Activated CD4-positive, alpha-beta T cell treated with anti-CD3 and anti-CD28 coated beads for 24 hours (primary cell): ENCODE measurements around the gene ADAD2.

ENCODE experiments used
- DNase-seq, 2 donors: peaks; one replicate each; pipeline ENCODE4 v3.0.0-alpha.2; 2020; ENCODE audit warnings: low read depth in 2 of 2

ADAD2 gene

DNA sequence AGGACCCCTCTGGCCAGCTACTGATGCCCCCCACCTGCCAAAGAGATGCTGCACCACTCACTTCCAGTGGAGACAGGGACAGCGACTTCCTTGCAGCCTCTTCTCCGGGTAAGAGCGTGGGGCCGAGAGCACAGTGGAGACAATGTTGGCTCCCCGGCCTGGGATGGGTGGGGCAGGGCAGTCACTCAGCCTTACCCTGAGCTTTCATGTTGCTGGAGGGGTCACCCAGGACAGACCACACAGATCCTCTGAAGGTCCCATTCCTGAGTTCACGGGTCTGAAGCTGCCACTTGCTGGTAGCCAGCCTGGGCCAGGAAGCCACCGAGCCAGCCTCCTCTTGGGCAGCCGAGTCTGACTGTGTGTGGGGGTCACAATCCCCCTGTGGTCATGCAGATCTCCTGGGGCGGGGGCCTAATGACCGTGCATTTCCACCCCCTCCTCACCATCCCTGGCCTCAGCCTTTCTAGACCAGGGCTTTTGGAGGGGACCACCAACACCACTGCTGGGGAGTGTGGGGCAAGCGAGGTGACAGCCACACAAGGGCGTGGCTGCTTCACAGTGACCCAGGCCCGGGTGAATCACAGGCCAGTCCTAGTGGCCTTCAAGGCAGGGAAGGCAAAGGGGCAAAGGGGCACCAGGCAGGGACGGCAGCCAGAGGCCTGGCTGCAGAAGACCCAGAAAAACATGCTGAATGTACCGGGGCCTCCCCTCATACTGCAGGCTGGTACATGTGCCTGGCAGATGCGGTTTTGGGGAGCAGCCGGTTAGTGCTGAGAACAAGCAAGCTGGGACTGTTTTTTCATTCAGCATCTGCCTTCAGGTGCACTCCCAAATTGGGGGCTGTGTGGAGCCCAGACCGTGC lies 14.5 kb upstream of the ADAD2 start:
- DNase-seq = no peak

- DNase-seq = no peak
Measured at GRCh38 chr16:84177741-84178073, 13.2 kb upstream of the ADAD2 start.

DNA sequence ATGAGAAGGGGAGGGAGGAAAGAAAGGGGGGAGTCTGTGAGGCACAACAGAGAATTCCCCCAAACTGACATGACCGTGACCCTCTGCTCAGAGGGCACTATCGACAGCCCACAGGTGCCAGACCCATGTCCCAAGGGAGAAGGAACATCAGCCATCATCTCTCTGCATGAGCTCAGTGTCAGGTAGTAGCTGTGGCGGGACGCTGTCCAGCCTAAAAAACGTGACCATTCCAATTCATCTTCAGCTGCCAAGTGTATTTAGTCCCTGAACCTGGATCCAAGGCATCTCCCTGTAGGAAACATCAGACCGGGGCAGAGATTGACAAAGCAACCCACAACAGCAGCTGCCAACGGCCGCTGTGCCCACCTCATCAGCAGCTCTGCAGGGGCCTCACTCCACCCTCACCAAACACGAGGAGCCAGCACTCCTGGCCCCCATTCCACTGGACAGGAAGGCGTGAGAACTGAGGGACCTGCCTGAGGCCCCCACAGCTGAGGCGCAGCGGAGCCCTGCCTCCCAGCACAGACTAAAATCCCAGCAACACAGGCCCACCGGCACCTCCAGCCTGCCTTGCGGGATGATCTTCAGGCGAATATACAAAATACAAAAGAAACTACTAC lies 12.7 kb upstream of the ADAD2 start:
- DNase-seq = no peak

DNA sequence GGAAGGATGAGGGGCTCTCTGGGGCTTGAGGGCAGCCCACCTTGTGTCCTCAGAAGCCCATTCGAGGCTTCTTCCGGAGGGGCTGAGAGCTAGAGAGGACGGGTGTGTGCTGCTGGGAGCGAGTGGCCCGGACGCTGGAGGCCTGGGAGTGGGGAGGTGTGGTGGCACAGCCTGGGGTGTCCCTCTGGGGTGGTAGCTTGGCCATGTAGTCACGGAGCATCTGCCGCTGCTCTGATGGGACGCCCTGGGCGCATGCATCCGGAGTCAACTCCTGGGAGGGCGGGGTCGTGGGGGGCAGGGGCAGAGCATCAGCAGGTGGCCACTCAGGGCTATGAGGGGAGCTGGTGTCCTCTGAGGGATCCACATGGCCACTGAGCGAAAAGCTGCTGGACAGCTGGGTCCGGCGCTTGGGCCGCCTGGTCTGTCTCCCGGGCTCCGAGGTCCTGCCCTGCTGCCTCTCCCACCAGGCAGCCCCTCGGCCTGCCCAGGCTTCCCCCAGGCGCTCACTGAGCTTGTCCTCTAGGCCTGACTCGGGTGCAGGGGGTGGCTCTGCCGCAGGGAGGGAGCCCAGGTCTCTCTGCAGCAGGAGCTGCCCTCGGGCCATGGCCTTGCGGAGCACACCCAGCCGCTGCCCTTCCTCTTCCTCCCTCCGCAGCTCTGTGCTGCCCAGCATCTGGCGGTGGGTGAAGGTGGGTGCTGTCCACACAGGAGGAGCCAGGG lies 11.9 kb upstream of the ADAD2 start:
- no peak for DNase-seq

GRCh38 chr16:84179612-84180320 lies 11.2 kb upstream of the ADAD2 start:
- no peak for DNase-seq

DNA sequence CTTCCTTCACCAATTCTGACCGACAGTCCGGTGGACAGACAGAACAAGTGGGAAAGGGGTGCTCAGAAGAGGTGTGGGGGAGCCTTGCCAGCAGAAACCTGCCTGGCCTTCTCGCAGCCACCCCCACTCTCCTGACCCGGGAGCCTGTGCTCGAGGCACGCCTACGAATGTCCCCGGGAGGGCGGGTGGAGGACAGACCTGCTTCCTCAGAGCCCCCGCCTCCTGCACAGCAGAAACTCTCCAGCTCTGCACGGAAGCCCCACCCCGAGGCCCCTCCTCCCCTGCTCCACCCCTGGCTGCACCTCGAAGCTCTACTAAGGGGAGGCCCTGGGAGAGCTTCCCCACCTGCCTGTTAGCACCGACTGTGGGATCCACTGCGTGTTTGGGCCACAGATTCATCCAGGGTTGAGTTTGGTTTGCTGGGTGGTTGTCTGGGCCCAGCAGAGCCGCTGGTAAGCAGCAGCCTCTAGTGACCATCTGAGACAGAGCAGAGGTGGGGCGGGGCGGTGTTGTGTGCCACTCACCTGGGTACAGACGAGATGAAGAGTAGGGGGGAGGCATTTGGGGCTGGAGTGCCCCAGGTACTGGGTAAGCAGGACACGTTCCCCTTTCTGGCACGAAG lies 10.3 kb upstream of the ADAD2 start:
- no peak for DNase-seq

DNA sequence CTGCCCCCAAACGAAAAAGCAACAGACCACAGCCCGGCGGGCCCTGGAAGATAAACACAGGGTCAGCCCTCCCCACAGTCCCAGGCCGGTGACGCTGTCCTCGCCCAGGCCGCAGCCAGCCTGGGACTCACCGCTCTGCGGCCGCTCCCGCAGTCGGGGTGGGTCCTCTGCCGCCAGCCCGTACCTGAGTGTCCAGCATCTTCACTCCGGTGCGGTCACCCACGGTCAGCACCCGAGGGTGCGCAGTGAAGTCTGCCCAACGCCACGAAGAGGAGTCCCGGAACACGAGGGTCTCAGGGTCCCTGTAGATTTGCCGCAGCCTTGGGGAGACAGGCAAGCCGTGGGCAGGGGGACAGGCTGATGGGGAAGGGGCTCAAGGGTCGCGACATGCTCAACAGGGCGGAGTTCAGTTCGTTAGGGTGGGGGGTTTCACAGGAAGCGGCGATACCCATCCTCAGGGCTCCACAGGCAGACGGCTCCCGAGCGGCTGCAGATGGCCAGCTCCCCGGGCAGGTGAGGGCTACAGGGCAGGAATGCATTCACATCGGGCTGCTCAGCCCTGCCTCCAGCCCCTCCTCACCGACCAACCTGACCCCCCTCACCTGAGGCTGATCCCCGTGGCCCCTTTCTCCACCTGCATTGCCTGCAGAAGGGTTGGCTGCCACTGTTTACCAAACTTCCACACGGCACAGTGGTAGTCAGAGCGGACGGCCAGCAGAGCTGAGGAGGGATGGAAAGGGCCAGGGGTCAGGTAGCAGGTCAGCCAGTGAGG lies 9.6 kb upstream of the ADAD2 start:
- no peak for DNase-seq

DNA sequence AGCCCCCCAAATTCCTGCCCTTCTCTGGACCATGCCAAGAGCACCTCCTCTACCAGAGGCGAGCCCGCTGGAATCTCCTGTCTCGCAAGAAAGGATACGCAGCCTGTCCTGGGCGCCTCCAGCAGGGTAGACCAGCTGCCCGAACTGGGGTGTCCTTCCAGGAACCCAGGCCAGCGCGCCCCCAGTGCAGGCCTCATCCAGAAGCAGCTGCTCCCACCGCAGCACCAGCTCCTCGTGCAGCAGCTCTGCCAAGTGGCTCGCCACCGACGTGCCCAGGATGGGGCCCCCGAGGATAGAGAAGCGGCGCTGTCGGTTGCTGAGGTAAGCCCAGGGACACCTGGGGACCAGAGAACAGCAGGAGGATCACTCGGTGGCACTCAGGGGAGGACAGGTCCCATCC lies 8.9 kb upstream of the ADAD2 start:
- no peak for DNase-seq

- no peak for DNase-seq
Measured at GRCh38 chr16:84182680-84183571, 8.0 kb upstream of the ADAD2 start.

DNA sequence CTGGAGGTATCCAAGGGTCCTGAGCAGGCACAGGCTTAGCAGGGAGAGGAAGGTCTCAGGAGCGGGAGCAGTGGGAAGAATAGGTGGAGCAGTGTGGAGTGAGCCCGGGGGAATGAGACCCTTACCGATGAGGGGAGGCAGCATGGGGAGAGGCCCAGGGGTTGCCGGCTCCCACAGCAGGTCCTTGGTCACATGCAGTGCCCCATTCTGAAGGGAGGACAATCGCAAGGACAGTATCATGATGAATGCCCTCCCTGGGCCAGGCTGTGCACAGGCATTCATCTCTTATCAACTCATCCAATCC lies 7.4 kb upstream of the ADAD2 start:
- DNase-seq = no peak

DNA sequence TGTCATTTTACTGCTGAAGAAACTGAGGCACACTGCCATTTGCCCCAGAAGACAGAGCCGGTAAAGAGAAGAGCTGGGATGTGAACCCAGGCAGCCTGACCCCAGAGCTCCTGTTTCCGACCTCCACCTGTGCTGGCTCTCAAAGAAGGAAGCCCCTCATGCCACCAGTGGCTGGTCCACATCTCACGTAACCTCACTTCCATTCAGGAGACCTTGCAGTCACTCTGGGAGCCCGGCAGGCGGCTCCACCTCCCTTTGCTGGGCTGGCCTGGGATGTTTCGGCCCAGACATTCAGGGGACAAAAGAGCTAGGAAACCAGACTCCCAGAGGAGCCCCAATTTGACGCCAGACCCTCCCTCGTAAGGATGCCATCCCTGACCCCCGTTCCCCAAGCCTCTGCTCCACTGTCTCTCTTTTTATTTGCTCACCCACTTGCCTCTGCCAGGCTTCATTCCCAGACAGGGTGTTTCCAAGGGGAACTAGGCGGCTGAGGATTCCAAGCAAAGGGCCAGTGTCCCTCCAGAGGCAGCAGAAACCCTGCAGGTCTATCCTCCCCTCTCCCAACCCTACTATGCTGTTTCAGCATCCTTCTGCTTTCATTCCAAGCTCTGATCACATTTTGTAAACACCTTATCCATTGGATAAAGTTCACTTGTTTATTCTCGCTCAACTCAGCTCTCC lies 6.9 kb upstream of the ADAD2 start:
- no peak for DNase-seq

DNA sequence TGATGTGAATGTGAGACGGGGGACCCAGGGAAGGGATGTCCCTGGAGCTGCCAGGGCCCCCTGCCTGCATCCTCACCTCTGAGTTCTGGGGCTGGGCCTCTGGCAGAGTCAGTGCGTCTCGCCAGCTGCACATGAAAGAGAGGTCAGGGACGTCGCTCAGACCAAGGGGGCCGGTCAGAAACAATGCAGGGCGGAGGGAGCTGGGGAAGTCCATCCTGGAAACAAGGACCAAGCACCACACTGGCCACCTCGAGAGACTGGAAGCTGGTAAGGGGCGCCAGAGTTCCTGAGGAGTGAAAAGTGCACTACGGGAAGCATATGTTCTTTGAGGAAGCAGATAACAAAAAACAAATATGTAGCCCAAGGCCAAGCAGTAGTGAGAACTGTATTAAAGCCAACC lies 6.2 kb upstream of the ADAD2 start:
- DNase-seq = no peak

GRCh38 chr16:84186685-84187437 lies 4.1 kb upstream of the ADAD2 start, which contains the start of gene TAF1C:
TAF1C (minus strand) TSS chr16:84187057; CDS start chr16:84184988, 2,069 bp downstream.
- peak; percentile 90 to 91 for DNase-seq

- DNase-seq = no peak
Measured at GRCh38 chr16:84191466-84191865, 509 bp downstream of the ADAD2 start.

GRCh38 chr16:84193480-84193879 lies 2.5 kb downstream of the ADAD2 start:
- DNase-seq = no peak

DNA sequence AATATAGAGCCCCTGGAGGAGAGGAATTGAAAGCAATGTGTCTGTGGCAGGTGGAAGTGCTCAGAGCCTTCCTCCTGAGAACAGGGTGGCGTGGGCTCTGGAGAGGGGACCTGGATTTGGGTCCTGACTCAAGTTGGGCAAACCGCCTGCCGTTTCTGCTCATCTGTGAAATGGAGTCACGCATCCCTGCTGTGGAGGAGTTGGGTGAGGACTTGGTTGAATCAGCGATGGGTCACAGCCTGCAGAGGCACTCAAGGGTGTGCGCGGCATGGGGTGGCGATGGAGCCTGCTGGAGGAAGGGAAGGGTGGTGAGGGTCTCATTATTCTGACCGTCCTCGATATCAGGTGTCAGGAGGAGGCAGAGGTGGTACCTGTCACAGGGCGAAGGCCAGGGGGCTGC lies 3.1 kb downstream of the ADAD2 start:
- DNase-seq = no peak

DNA sequence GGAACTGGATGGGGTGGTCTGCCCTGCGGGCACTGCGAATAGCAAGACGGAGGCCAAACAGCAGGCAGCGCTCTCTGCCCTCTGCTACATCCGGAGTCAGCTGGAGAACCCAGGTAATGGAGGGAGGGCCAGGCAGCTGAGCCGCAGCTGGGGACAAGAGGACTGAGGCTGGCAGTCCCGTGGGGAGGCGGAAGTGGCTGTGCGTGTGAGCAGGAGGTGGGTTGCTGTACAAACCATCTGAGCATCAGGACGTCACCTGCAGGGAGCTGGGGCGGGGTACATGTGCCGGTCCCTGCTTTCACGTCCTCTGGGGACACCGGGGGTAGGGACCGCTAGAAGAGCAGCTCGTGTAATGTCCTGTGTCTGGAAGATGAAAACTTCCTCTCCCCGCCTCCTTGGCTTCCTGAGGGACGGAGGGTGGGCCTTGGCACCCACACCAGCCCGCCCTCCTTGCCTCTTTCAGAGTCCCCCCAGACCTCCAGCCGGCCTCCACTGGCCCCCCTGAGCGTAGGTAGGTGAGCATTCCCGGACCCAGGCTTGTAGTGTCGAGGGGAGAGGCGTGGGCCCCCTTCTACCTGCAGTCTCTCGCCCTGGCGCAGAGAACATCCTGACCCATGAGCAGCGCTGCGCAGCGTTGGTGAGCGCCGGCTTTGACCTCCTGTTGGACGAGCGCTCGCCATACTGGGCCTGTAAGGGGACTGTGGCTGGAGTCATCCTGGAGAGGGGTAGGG lies 3.7 kb downstream of the ADAD2 start:
- DNase-seq = no peak
